Middle frontal gyrus (tissue), 1 donor: ENCODE data around the gene ZNF76.
"Not testable (repeated sequence)": the region's sequence is repeated elsewhere in the genome, so short reads cannot be mapped to it uniquely, and the experiment has no call there.

ENCODE experiments used
- DNase-seq: peaks from one replicate; pipeline ENCODE4 v3.0.0-alpha.2; 2015; ENCODE audit warnings: low spot score; ENCODE audit errors: extremely low spot score

The ZNF76 gene

DNA sequence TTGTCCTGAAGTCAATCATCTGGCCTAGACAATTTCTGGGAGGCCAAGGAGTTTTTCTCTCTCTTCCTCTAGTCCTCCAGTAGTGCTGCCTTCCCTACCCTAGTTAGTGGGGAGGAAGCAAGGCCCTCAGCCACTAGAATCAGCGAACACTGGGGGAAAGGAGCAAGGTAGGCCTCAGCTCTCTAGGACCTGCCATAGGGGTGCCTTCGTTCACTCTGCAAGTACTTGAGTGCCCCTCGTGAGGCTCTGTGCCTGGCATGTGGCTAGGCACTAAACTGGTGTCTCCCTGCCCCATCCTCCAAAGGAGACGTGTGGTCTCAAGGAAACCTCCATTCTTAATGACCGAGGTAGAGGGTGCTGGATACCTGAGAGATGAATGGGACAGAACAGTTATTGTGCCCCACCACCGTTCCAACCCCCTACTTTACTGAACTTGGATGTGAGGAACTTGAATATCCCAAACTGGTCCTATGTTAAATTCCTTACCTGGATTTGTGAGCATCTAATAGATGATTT, 39.1 kb downstream of the ZNF76 start:
- no peak for DNase-seq

GRCh38 chr6:35299674-35300073, 40.1 kb downstream of the ZNF76 start:
- no peak for DNase-seq

DNA sequence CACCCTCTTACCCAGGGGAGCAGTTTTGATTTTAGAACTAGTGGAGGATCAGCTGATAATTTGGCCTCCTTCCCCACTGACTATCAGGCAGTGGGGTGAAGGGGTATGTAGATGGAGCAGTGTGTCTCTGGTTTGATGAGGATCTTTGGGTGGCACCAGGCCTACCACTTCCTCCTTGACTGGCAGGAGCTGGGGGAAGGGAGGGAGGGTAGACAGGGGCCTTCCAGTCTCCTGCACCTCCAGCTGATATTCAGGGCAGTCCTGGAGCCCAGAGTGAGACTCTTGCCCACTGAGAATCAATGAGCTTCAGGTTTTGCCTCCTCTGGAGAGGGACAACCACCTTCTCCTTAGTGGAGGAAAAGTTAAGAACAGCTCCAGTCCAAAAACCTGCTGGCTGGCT, 41.3 kb downstream of the ZNF76 start:
- no peak for DNase-seq

GRCh38 chr6:35302604-35303241, 43.2 kb downstream of the ZNF76 start:
- DNase-seq, result no peak

DNA sequence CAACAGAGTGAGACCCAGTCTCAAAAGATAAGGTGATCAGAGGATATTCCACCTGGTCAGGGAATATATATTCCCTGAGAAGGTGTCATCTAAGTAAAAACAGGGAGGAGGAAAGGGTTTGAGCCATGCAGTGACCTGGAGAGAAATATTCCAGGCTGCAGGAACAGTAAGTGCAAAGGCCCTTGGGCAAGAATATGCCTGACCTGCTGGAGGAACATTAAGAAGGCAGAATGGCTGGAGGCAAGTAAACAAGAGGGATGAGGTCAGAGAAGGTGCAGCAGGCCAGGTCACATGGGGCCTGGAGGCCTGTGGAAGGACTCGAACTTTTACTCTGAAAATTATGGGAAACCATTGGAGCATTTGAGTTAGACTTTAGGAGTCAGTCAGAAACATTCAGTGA, 44.8 kb downstream of the ZNF76 start:
- no peak for DNase-seq

DNA sequence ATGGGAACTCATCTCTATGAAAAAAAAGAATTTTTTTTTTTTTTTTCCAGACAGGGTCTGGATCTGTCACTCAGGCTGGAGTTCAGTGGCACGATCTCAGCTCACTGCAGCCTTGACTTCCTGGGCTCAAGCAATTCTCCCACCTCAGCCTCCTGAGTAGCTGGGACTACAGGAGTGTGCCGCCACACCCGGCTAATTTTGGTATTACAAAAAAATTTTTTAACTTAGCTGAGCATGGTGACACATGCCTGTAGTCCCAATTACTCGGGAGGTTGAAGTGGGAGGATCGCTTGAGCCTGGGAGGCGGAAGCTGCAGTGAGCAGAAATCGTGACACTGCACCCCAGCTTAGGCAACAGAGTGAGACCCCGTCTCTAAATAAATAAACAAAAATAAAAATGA, 45.6 kb downstream of the ZNF76 start:
- no peak for DNase-seq

- not testable (repeated sequence) for DNase-seq
Measured at GRCh38 chr6:35307138-35307537, 47.6 kb downstream of the ZNF76 start.

GRCh38 chr6:35308543-35308942, 49.0 kb downstream of the ZNF76 start:
- not testable (repeated sequence) for DNase-seq

DNA sequence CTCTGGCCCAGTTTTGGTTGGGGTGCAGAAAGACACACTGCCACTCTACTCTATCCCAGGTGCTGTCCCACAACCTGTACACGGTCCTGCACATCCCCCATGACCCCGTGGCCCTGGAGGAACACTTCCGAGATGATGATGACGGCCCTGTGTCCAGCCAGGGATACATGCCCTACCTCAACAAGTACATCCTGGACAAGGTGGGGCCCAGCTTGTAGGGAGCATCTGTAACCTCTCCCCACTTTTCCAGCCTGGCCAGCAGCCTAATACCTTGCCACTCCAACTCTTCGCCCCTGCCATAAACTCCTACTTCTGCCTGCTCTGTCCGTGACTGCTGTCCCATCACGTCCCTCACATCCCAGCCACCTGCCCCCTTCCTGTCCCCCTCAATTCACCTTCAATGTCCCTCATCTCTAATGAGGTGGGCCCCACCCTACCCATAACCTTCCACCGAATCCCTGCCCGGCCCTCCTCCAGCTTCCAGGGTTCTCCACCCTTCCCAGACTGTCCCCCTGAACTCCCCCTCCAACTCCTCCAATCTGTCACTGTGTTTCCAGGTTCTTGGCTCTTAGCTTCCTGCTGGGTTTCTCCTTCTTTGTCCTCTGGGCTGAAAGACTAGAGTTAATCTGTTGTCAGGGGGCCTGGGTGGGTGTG, 50.2 kb downstream of the ZNF76 start:
- no peak for DNase-seq

- DNase-seq, result no peak
Measured at GRCh38 chr6:35310265-35310831, 50.8 kb downstream of the ZNF76 start.

DNA sequence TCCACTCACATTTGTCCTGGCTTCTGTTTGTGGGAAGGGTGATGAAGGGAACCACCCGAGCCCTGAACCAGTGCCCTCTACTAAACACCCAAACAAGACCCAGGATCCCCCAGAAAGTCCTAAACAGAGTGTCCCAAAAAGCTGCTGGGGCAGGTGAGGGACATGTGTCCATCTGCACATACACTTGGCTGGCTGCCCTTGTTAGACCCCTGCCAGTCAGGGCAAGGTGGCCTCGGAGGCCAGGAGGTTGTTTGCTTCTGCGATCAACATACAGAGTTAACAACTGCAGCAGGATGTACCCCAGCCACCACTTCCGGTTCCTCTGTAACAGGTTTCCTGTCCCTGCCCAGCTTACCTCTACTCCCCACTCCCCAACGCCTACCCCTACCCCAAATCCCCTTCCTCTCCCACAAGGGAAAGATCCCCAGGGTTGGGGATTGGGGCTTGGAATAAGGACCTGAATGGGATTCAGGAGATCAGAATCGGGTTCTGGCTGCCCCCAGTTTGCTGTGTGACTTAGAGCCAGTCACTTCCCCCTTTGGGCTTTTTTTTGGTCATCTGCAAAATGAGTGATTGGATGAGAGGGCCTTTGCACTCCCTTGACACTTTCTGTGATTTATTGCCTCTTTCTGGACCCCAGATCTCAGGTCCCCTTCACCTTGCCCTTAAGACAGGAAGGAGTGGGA, 52.0 kb downstream of the ZNF76 start:
- no peak for DNase-seq

DNA sequence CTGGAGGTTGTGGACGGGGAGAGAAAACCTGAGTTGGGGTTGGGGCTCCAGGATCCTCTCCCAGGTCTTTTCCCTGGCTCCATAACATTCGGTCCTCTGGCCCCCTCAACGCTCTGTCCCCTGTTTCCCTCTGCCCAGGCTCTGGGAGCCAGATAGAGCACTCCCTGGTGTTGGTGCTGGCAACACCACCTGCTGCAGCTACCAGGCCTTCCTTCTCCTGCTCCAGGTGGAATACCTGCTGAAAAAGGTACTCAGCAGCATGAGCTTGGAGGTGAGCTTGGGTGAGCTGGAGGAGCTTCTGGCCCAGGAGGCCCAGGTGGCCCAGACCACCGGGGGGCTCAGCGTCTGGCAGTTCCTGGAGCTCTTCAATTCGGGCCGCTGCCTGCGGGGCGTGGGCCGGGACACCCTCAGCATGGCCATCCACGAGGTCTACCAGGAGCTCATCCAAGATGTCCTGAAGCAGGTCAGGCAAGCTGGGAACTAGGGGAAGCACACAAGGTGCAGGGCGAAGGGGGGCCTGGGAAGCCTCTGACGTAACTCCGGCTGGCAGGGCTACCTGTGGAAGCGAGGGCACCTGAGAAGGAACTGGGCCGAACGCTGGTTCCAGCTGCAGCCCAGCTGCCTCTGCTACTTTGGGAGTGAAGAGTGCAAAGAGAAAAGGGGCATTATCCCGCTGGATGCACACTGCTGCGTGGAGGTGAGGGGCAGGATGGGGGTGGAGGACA, 52.7 kb downstream of the ZNF76 start:
- DNase-seq, result no peak

DNA sequence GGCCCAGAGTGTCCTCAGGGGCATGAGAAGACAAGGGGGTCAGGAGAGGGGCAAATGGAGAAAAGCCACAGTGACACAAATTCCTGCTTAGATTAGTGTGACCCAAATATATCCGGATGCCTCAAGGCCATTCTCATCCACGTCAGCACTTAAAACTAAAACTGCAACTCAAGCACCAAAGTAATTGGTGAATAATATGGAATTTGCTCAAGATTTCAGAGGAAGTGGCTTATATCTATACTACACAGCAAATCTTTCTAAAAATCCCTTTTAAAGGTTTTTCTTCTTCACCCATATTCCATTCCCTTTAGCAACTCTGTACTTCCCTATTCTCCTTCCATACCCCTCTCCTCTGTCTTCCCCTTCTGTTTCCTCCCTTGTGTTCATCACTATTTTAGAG, 53.3 kb downstream of the ZNF76 start:
- no peak for DNase-seq

DNA sequence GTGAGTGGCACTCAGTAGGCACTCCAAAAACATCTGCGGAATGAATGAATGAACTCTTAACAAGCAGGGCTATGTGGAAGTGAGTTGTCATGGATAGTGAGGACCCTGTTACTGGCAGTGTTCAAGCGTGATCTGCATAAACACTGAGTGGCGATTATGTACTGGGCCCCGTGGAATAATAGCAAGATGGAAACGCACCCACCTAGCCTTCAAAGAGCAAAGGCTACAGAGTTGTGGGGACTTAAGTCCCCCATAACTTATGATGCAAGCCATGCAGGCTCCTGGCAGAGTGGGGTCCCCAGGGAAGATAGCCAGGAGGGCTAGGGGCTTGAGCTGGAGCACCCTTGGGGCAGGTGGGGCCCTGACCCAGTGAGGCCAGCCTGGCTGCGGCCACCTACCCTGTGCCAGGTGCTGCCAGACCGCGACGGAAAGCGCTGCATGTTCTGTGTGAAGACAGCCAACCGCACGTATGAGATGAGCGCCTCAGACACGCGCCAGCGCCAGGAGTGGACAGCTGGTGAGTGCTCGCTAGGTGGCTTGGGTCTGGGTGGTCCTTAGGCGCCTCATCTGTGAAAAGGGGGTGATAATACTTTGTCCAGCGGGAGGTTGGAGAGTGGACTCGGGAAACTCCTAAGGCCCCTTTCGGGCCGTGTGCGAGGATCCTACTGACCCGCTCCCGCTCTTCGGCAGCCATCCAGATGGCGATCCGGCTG, 58.1 kb downstream of the ZNF76 start:
- DNase-seq, result no peak

DNA sequence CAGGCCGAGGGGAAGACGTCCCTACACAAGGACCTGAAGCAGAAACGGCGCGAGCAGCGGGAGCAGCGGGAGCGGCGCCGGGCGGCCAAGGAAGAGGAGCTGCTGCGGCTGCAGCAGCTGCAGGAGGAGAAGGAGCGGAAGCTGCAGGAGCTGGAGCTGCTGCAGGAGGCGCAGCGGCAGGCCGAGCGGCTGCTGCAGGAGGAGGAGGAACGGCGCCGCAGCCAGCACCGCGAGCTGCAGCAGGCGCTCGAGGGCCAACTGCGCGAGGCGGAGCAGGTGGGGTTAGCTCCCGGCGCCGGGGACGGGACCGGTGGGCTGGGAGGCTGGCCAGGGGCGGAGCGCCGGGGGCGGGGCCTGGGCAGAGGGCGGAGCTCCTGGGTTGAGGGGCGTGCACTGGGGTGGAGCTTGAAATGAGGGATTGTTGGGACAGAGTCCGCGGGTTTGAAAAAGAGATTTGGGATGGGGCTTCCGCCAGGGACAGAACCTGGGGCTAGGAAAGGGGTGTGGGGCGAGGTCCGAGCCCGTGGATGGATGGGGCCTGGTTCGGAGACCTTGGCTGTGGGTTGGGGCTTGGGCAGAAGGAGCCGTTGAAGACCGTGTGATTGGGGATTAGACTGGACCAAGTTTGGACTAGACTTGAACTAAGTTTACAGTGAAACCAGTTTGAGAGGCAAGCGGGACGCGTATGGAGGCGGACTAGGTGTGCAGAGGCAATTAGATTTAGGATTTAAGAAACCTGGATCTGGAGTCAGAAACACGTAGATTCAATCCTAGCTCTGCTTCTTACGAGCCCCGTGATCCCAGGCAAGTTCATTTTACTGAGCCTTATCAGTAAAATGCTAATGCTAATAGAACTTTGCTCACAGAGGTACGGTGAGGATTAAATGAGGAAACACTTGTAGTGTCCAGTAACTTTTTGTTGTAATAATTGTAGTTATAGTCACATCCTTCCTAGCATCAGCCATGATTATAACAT, 58.9 kb downstream of the ZNF76 start:
- DNase-seq, result peak; percentile 28

- no peak for DNase-seq
Measured at GRCh38 chr6:35319346-35320030, 60.0 kb downstream of the ZNF76 start.

- DNase-seq, result no peak
Measured at GRCh38 chr6:35320031-35320410, 60.5 kb downstream of the ZNF76 start.

DNA sequence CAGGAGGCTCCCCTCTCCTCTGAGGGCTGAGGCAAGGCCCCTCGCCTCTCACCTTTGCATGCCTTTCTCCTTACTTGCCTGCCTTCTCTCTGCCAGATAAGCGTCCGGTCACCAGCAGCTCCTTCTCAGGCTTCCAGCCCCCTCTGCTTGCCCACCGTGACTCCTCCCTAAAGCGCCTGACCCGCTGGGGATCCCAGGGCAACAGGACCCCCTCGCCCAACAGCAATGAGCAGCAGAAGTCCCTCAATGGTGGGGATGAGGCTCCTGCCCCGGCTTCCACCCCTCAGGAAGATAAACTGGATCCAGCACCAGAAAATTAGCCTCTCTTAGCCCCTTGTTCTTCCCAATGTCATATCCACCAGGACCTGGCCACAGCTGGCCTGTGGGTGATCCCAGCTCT, 61.6 kb downstream of the ZNF76 start:
- no peak for DNase-seq

- DNase-seq, result no peak
Measured at GRCh38 chr6:35327349-35328027, 68.0 kb downstream of the ZNF76 start.
